ENCODE measurements around the gene TMPRSS15.

TMPRSS15 gene

DNA sequence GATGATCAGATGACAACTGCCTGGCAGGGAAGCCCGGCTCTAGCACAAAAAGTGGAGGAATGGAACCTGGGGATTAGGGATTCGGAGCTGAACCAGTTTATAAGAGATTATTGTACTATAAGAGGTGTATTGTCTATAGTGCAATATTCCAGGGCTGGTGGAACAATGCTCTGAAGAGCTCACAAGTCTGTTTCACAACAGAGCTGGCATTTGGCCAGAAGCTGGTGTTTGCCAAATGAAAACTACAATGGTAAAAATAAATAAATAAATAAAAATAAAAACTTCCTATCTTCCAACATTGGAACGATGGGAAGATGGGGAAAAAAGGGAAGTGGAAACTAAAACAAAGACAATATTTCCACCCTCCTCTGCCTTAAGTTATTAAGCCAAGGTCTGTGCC lies 85.4 kb downstream of the TMPRSS15 start (continued):
- TF ChIP-seq, protein P1, sequence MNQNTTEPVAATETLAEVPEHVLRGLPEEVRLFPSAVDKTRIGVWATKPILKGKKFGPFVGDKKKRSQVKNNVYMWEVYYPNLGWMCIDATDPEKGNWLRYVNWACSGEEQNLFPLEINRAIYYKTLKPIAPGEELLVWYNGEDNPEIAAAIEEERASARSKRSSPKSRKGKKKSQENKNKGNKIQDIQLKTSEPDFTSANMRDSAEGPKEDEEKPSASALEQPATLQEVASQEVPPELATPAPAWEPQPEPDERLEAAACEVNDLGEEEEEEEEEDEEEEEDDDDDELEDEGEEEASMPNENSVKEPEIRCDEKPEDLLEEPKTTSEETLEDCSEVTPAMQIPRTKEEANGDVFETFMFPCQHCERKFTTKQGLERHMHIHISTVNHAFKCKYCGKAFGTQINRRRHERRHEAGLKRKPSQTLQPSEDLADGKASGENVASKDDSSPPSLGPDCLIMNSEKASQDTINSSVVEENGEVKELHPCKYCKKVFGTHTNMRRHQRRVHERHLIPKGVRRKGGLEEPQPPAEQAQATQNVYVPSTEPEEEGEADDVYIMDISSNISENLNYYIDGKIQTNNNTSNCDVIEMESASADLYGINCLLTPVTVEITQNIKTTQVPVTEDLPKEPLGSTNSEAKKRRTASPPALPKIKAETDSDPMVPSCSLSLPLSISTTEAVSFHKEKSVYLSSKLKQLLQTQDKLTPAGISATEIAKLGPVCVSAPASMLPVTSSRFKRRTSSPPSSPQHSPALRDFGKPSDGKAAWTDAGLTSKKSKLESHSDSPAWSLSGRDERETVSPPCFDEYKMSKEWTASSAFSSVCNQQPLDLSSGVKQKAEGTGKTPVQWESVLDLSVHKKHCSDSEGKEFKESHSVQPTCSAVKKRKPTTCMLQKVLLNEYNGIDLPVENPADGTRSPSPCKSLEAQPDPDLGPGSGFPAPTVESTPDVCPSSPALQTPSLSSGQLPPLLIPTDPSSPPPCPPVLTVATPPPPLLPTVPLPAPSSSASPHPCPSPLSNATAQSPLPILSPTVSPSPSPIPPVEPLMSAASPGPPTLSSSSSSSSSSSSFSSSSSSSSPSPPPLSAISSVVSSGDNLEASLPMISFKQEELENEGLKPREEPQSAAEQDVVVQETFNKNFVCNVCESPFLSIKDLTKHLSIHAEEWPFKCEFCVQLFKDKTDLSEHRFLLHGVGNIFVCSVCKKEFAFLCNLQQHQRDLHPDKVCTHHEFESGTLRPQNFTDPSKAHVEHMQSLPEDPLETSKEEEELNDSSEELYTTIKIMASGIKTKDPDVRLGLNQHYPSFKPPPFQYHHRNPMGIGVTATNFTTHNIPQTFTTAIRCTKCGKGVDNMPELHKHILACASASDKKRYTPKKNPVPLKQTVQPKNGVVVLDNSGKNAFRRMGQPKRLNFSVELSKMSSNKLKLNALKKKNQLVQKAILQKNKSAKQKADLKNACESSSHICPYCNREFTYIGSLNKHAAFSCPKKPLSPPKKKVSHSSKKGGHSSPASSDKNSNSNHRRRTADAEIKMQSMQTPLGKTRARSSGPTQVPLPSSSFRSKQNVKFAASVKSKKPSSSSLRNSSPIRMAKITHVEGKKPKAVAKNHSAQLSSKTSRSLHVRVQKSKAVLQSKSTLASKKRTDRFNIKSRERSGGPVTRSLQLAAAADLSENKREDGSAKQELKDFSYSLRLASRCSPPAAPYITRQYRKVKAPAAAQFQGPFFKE (tag by site-specific recombination; IDR thresholded peaks at IDR 0.05; ENCODE audit: borderline replicate concordance), result no peak
- TF ChIP-seq ZNF121 (tag by site-specific recombination; IDR thresholded peaks at IDR 0.05), result no peak
- TF ChIP-seq GFI1B (tag by site-specific recombination; IDR thresholded peaks at IDR 0.05), result no peak
- TF ChIP-seq ZFP37 (tag by site-specific recombination; IDR thresholded peaks at IDR 0.05), result no peak
- no peak for TF ChIP-seq ZNF677 (tag by site-specific recombination; IDR thresholded peaks at IDR 0.05)

- CTCF ChIA-PET, result interaction anchor here (0.7 to 1.4 kb wide), 4 partner anchors 48 to 258 kb away, joined by 3 to 4 read pairs (median 4); no protein-coding TSS in a partner anchor
Observed at GRCh38 chr21:18298228-18298627, 105.4 kb downstream of the TMPRSS15 start.

More at GRCh38 chr21:18298228-18298627, 105.4 kb downstream of the TMPRSS15 start:
- Histone ChIP-seq H3K27ac (ENCODE audit: extremely low read depth, low read depth, low read length) (no peak overlapping the region), H3K4me3 (ENCODE audit: low read depth, low read length) (no peak overlapping the region), H3K9me3 (ENCODE audit: control insufficient read depth, insufficient read depth, low read depth, low read length) (no peaks in the 10 kb centered on the region), H3K36me3 (ENCODE audit: control insufficient read depth in 2 of 2, insufficient read depth in 1 of 2, low read length in 2 of 2) (no peaks in the 10 kb centered on the region), H3K4me1 (ENCODE audit: control insufficient read depth, insufficient read depth, low read length) (no peaks in the 10 kb centered on the region)
- TF ChIP-seq REST (tag by site-specific recombination; IDR thresholded peaks at IDR 0.05), result no peak
- no peak for TF ChIP-seq ZNF335 (tag by site-specific recombination; conservative IDR thresholded peaks at IDR 0.05)
- no peak for TF ChIP-seq ZNF148 (tag by site-specific recombination; IDR thresholded peaks at IDR 0.05; ENCODE audit: borderline replicate concordance)
- no peak for TF ChIP-seq ZNF560 (tag by site-specific recombination; IDR thresholded peaks at IDR 0.05; ENCODE audit: borderline replicate concordance)
- POLR2A ChIA-PET, result no interaction called here
